SHP77 treated with DMSO at 0.1 percent for 48 hours (cell line): ENCODE measurements around the gene OOSP1.
"Not testable (repeated sequence)": the region's sequence is repeated elsewhere in the genome, so short reads cannot be mapped to it uniquely, and the experiment has no call there.

Experiments used
- DNase-seq: peaks from one replicate; lab custom pipeline; 2025; lab: John Stamatoyannopoulos, UW

OOSP1 gene, protein sequence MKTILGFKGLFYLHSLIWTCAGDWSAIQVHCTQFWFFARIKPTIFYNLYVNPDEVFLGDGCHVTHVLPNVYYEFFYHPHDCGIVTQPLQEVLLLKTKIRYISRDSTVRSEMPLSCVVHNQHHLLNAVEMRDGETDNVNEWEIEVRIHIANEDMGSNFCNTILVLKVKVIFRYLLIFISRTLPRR

GRCh38 chr11:59938132-59938531, at the start of gene OOSP1:
Gene OOSP1, plus strand, starts transcription at chr11:59938432. Its CDS starts 23 bp downstream, at chr11:59938455.
- DNase-seq: no peak

DNA sequence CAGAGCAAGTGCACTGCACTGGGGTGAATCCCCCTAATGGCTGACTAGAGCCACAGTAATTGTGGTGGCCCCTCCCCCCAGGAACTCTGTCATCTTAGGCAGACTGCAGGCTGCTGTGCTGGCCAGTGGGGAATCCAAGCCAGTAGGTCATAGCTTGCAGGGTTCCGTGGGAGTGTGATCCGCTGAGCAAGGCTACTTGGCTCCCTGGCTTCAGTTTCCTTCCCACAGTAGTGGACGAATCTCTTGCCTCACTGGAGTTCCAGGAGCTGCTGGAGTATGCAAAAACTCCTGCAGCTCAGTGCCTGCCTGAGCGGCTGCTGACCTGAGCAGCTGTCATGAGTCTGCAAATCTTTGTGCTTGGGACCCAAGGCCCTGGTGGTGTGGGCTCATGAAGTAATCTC, 46.5 kb upstream of the OOSP1 start:
- DNase-seq: no peak

- no peak for DNase-seq
These were observed 43.6 kb upstream of the OOSP1 start for GRCh38 chr11:59894616-59895015.

GRCh38 chr11:59898046-59898445, 40.2 kb upstream of the OOSP1 start:
- DNase-seq: no peak

DNA sequence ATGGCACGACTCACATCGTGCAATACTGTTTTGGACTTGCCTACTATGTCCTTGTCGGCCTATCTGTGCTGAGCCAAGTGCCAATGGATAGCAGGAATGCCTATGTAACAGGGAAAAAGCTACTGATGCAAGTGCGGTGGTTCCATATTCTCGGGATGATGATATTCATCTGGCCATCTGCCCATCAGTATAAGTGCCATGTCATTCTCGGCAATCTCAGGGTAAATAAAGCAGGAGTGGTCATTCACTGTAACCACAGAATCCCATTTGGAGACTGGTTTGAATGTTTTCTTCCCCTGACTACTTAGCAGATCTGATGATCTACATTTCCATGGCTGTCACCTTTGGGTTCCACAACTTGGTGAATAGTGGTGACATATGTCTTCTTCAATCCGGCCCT, 39.6 kb upstream of the OOSP1 start:
- no peak for DNase-seq

DNA sequence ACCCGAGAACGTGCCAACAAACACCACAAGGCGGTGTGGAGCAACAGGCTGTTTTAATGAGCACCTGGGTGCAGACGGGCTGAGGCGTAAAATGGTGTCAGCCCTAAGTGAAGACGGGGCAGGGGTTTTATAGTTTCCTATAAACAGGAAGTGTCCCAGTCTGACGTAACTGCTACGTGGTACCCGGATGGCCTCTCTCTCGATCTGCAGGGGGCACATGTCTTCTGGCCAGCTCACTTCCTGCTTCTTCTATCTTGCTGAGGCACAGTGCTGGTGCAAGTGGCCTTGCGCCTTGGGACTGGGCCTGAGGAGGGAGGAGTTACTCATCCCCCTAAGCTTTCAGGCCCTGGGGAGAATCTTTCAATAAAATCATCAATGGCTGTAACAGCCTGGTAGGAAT, 38.7 kb upstream of the OOSP1 start:
- DNase-seq: no peak

GRCh38 chr11:59900366-59901126, 37.7 kb upstream of the OOSP1 start:
- no peak for DNase-seq

- no peak for DNase-seq
These were observed 36.9 kb upstream of the OOSP1 start for GRCh38 chr11:59901306-59901705.

DNA sequence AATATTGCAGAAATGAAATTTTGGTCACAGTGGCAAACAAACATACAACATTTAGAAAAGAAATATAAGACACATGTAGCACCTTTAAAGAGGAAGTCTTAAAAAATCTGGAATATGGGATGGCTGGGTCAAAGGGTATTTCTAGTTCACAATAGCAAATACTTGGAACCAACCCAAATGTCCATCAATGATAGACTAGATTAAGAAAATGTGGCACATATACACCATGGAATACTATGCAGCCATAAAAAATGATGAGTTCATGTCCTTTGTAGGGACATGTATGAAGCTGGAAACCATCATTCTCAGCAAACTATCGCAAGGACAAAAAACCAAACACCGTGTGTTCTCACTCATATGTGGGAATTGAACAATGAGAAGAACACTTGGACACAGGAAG, 34.7 kb upstream of the OOSP1 start:
- not testable (repeated sequence) for DNase-seq

- no peak for DNase-seq
These were observed 19.8 kb upstream of the OOSP1 start for GRCh38 chr11:59918480-59918879.

DNA sequence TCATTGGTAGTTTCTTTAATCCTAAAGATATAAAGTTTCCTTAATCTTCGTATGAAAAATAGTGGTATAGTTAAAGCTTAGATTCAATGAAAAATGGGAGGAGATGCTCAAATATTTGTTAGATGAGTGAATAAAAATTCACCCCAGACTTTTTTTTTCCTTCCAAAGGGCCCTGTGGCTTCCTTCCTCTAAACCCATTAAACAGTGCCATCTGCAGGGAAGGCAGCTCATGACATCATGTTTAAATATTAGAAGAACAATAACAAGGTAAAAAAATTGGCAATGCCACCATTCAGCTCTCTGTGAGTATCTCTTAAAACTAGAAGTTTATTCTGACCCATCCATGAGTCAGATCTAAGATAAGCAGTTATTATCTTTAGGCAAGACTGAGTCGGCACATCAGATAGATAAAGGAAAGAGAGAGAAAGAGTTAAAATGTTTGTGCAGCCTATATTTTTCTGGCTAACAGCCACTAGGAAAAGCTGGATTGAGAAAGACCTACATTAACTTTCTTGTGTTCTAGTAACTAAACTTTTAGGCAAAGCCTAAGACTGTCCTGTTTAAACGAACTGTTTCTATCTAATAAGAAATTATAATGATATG, 19.1 kb upstream of the OOSP1 start:
- no peak for DNase-seq

- DNase-seq: no peak
These were observed 14.4 kb upstream of the OOSP1 start for GRCh38 chr11:59923813-59924212.

GRCh38 chr11:59931688-59932087, 6.5 kb upstream of the OOSP1 start:
- no peak for DNase-seq

DNA sequence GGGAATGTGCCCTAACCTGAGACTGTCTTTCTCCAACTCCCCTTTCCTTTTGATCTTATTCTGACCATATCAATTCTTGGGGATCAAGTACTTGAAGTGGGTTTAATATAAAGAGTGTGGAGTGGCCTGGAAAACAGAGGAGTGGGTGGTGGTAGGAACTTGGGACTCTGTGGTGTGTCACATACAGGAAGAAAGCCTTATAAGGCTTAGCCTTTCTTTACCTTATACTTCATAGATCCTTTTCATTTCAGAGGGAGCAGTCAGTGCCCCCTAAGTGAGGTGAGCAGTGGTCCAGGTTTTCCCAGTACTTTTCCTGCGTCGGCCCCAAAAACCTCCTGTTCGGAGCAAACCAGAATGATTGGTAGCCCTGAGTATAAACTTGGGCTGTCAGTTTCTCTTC, 486 bp downstream of the OOSP1 start:
- DNase-seq: no peak

DNA sequence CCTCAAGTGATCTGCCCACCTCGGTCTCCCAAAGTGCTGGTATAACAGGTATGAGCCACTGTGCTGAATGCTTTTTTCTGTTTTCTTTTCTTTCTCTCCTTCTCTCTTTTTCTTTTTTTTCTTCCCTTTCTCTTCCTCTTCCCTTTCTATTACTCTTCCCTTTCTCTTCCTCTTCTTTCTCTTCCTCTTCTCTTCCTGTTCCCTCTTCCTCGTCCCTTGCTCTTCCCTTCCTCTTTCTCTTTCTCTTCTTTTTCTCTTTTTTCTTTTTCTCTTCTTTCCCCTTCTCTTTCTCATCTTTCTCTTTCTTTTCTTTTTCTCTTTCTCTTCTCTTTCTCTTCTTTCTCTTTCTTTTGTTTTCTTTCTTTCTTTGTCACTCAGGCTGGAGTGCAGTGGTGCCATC, 1.2 kb downstream of the OOSP1 start:
- DNase-seq: no peak

- DNase-seq: no peak
These were observed 2.9 kb downstream of the OOSP1 start for GRCh38 chr11:59941091-59941490.

DNA sequence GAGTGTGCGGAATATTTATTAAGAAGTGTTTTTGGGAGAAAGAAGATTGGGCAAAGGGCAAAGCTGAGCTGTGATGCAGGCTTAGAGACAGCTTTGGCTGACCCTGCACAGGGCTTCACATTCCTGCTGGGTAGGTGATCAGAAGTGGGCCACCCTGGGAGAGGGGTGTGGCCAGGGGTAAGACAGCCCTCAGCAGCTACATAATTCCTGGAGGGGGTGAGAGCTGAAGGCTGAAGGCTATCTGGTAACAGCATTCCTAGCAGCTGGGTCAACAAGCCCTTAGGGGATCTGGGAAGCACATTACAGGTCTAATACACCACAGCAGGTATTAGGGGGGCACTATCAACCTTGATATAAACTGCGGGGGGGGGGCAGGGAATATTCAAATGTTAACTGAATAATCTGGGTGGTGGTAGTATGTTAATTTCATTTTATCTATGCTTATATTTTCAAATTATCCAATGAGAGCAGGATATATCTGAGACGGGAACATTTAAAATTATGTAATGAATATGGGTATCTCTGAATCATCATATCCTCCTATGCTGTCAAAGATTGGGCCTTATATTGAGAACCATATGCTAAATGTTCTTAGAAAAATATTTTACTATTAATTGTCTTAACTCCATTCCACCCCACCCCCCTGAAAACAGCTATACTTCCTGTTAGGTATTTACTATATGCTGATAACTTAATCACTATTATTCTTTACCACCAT, 5.9 kb downstream of the OOSP1 start:
- DNase-seq: no peak

DNA sequence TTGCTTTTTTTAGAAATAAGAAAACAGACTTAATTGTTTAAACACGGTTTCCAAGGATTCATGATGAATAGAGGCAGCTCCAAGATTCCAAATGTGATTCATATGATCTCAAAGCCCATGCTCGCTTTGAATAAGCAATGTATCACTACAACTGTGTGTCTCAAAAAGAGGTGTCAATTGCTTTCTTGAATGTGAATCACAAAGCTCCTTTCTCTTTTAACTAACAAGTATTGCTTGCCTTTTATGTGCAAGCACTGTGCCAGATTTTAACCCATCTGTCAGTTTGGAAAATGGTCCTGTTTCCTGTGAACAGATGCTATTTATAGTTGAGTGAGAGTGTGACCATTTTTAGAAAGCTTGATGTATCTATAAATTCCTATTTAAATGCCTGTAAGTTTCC, 6.5 kb downstream of the OOSP1 start:
- DNase-seq: no peak

- no peak for DNase-seq
These were observed 15.4 kb downstream of the OOSP1 start for GRCh38 chr11:59953463-59954218.

- no peak for DNase-seq
These were observed 16.1 kb downstream of the OOSP1 start for GRCh38 chr11:59954219-59954847.

DNA sequence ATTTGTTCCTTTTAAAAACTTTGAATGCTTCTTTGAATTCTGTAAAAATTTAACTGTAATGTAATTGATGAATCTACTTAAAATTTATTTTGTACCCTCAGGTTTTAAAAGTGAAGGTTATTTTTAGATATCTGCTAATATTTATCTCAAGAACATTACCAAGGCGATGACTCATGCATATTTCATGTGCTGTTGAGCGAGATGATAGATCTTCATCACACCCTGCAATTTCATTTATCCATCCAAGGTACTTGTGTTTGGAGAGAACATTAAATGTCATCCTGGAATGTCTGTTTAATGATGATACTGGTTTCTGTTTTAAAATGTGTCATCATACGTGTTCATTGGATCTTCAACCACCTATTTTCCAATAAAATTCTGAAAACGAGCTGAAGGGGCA, 18.9 kb downstream of the OOSP1 start:
- DNase-seq: no peak
